HG03066 (cell line): ENCODE data around the gene TTBK1.
"Not testable (repeated sequence)": the region's sequence is repeated elsewhere in the genome, so short reads cannot be mapped to it uniquely, and the experiment has no call there.

ENCODE experiments used
- ATAC-seq: cut with Tn5 transposase; IDR thresholded peaks from one replicate; pipeline ENCODE4 v1.9.1; 2021; ENCODE audit warnings: low read depth; ENCODE audit not compliant: unreplicated experiment

The TTBK1 gene

DNA sequence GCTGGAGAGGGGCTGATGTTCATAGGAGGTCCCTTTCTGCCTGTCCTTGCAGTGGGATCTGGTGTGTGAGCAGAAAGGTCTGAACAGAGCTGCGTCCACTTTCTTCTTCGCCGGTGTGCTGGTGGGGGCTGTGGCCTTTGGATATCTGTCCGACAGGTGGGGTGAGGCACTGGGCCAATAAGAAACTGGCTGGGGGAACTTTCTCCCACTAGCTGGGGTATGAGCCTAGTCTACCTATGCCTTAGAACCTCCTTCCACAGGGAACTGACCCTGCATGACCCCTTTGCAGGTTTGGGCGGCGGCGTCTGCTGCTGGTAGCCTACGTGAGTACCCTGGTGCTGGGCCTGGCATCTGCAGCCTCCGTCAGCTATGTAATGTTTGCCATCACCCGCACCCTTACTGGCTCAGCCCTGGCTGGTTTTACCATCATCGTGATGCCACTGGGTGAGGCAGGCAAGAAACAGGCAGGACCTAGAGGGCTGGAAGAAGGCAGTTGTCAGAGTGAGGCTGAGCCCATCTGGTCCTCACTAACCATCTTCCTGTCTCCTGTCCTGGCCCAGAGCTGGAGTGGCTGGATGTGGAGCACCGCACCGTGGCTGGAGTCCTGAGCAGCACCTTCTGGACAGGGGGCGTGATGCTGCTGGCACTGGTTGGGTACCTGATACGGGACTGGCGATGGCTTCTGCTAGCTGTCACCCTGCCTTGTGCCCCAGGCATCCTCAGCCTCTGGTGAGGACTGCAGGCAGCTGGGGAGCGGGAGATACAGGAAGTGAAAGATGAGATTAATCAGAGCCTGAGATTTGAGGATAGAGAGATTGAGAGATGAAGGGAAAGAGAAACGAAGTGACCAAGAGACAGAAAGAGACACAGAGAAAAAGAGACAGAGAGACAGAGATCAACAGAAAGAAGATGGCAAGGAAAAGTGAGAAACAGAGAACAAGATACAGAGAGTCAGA lies 56.3 kb downstream of the TTBK1 start:
- no peak for ATAC-seq

DNA sequence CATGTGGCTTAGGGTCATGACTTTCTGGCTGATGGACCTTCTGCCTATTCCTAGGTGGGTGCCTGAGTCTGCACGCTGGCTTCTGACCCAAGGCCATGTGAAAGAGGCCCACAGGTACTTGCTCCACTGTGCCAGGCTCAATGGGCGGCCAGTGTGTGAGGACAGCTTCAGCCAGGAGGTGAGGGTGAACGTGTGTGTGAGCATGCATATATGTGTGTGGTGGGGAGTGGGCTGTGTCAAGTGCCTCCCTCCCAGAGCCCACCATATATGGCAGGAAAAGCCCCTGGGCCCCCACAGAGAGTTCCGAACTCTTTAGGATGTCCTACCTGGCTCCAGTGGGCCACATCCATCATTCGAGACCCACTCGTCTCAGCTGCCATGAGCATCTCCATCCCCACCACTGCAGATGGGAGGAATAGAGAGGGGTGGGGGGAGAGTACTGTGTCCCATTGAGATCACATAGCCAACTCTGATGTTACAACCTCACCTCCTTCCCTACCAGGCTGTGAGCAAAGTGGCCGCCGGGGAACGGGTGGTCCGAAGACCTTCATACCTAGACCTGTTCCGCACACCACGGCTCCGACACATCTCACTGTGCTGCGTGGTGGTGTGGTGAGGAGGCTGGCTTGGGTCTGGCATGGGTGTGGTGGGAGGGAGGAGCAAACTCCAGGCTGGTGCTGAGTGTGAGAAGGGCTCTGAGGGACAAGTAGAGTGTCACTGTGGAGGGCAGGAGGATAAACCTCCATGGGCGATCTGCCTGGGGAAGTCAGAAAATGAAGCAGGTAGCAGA lies 58.0 kb downstream of the TTBK1 start:
- ATAC-seq: no peak

DNA sequence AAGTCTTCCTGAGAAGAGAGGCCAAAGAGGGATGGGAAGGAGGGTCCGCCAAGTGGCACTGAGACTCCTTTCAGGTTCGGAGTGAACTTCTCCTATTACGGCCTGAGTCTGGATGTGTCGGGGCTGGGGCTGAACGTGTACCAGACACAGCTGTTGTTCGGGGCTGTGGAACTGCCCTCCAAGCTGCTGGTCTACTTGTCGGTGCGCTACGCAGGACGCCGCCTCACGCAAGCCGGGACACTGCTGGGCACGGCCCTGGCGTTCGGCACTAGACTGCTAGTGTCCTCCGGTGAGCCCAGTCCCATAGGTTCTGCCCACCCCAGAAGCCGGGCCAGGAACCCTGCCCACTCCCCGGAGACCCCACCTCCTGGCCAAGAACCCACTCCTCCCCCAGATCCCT lies 58.8 kb downstream of the TTBK1 start:
- ATAC-seq: no peak

DNA sequence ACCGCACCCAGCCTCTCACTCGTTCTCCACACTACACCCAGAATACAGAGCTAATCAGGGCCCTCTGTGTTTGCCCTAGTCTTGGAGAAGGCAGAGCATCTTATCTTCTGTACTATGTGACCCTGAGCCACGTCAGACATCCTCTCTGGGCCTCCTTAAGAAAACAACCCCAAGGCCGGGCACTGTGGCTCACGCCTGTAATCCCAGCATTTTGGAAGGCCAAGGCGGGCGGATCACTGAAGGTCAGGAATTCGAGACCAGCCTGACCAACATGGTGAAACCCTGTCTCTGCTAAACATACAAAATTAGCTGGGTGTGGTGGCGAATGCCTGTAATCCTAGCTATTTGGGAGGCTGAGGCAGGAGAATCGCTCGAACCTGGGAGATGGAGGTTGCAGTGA lies 59.7 kb downstream of the TTBK1 start:
- not testable (repeated sequence) for ATAC-seq

DNA sequence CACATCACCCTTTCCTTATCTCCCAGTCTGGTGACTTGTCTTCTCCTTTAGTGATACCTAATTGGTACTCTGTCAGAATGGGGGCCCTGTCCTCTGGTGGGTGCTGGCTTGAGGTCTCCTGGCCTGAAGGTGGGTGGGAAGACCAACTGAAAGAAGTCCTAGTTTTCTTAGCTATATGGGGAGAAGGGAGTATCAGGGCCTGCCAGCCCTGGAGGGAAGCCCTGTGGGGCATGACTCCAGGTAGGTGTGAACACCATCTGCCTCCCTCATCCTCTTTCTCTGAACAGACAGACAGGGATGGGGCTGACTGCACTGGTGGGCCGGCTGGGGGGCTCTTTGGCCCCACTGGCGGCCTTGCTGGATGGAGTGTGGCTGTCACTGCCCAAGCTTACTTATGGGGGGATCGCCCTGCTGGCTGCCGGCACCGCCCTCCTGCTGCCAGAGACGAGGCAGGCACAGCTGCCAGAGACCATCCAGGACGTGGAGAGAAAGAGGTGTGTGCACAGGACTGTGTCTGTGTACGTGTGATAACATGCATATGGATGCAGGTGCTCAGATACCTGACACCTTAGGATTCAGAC lies 60.6 kb downstream of the TTBK1 start:
- ATAC-seq: no peak

DNA sequence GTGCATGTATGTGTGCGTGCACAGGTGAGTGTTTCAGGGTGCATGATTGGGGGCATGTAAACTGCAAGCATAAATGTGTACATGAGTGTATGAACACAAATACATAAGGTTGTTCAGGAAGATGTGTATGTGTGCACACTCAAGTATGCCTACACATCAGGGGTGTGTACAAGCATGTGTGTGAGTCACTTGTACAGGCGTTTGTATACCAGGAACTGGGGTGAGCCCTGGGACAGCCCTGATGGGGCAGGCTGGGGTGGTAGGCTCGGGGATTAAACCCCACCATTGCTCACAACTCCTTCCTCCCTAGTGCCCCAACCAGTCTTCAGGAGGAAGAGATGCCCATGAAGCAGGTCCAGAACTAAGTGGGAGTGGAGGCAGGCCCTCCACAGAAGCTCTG lies 61.1 kb downstream of the TTBK1 start:
- no peak for ATAC-seq

DNA sequence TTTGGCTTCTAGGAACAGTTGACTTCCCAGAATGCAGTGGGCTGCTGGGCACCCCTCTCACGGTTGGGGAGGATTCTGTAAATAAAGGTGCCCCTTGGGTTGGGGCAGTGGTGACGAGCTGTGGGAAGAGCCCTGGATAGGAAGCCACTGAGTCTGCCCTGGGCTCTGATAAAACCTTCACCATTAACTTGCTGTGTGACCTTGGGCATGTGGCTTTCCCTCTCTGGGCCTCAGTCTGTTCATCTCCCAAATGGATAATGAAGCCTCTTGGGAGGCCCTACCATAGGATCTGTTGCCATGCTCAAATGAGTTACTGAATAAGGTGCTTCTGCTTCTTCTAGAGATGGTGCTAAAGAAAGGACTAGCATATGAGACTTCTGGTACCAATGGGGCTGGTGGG lies 61.6 kb downstream of the TTBK1 start:
- ATAC-seq: no peak

DNA sequence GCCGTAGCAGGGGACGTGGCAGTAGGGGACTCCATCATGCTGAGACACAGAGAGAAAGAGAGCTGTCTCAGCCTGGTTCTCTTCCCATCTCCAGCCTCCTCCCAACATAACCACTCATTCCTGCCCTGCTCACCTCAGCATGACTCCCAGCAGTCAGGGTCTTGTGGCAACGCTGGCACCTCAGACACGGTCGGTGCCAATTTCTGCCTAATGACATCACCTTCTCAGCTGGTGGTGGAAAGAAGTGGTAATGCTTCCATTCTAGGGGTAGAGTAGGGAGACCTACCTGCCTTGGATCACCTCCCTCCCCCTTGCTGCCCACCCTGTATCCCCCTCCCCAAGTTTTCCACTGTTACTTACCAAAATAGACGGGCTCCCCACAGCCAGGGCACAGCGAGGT lies 62.8 kb downstream of the TTBK1 start:
- no peak for ATAC-seq

DNA sequence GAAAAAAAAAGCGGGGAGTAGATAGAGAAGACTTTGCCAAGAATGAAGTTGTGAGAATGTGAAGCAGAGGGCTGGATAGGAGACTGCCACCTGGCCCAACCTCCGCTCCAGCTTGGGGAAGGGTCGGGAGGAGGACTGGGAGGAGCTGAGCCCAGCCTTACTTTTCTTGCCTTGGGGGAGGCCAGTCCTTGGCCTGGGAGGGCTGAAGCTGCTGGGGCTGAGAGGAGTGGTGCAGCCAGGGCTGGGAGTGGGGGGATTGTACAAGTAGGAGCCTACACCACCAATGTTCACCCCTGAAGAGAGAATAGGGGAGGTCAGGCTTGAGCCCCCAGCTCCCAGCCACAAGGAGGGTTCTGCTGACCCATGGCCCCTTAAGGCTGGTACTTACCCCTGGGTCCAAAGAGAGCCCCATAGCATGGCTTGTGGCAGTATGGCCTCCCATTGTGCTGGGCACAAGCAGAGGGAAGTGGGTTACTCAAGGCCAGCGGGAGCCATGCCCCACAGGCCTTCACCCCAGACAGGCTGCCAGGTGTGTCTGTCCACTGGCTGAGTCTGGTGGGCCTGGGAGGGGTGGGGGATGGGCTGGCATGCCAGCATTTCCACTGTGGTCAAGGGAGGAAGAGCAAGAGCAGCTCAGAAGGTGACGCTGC lies 64.3 kb downstream of the TTBK1 start:
- ATAC-seq: no peak

DNA sequence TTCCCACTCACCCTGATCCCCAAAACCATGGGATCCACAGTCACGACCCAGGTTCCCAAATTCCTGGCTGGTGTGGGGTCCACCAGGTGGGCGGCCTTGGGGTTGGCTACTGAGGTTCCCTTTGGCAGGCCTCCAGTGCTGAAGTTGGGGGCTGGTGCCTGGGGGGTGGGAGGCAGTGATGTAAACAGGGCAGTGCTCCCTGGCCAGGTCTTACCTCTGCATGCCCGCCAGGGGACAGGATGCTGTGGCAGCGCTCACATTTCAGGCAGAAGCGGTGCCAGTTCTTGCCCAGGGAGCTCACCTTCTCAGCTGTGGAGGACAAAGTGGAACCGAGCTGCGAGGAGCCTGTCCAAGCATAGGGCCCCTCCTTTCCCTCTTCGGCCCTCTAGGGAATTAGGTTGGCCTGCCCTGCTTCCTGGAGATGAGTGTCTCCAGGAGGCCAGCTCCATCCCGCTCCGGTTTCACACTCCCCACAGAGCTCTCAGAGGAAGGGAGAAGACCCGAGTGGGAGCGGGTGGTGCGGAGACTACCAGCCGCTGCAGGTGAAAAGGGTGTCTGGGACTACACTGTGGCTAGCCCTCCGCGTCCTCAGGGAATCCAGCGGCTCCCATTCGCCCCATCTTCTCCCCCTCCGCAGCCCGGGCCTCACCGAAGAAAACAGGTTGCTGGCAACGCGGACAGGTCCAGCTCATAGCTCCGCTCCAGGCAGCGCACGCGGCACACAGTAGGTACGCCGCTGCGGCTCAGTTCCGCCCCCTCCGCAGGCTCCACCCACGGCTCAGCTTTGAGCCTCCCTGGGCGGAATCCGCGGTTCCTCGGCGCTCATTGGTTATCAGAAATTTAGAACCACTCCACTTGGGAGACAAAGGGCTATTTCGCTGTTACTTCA lies 65.1 kb downstream of the TTBK1 start, which contains the start of gene CRIP3:
Gene CRIP3, minus strand, starts transcription at position 726 of the 889 bp plus-strand sequence. Its CDS starts 34 bp downstream, at position 692.
- no peak for ATAC-seq

DNA sequence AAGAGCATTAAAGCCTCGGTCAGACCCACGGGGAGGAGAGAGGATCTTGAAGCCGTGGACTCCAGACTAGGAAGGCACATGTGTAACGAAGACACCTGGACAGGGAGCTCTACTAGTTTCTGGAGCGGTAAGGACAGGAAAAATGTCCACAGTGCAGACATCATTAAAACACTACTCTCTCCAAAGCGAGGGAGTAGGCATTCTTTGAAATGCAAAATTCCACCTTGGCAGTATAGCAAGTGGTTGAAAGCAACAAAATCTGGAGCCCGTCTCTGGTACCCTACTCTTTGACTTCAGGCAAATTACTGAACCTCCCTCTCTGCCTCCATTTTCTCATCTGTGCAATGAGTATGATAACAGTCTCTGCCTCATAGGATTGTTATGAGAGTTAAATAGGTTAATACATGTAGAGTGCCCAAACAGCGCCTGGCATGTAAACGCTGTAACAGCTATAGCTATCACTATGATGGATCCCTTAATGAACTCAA lies 65.8 kb downstream of the TTBK1 start:
- ATAC-seq: no peak

DNA sequence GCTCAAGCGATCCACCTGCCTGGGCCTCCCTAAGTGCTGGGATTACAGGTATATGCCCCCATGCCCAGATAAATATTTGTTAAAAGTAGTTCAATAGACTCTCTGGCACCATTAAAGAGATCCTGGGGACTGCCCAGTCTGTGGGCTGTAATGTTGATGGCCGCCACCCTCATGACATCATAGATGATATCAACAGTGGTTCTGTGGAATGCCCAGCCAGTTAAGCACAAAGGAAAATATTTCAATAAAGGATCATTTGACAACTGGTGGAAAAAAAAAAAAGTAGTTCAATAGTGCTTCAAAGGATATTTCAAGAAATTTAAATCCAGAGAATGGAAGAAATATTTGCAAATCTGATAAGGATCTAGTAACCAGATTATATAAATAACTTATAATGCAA lies 66.9 kb downstream of the TTBK1 start:
- no peak for ATAC-seq

DNA sequence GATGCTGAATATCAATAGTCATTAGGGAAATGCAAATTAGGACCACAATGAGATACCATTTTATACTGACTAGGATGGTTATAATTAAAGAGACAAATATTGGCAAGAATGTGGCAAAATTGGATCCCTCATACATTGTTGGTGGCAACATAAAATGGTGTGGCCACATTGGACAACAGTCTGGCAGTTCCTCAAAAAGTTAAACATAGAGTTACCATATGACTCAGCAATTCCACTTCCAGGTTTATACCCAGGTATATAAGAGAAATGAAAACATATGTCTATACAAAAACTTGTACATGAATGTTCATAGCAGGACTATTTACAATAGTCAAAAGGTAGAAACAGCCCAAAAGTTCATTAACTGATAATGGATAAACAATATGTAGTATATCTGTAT lies 67.3 kb downstream of the TTBK1 start:
- ATAC-seq: no peak

DNA sequence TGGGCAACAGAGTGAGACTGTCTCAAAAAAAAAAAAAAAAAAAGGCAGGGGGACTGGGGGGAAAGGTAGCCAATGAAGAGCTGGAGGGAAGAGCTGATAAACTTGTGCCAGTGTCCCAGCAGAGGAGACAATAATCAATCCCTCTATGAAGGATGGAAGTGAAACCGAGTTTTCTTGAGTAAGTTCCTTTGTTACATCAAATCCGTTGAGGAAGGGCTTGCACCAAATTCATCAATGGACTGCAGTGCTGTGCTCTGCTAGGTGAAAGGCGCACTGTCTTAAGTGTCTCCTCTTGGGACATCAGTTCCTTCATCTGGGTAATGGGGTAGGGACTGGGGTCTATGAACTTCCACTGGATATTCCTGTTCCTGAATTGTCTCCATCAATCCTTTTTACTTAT lies 68.4 kb downstream of the TTBK1 start:
- ATAC-seq: no peak

DNA sequence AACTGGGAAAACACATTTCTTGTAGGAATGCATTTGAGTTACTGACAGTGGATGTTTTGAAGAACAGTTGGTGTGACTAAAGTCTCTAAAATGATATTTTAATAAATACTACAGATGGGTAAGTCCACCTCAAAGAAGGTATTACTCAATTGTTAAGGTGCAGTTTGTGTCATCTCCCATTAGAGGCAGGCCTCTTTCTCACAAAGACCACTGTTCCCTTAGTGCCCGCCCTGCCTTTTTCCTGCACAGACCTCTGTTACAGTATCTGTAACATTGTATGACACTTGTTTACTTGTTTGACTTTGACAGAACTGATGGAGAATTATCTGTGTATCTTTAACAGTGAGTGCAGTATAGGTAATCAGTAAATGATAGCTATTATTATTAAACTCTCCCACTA lies 70.5 kb downstream of the TTBK1 start:
- ATAC-seq: no peak

DNA sequence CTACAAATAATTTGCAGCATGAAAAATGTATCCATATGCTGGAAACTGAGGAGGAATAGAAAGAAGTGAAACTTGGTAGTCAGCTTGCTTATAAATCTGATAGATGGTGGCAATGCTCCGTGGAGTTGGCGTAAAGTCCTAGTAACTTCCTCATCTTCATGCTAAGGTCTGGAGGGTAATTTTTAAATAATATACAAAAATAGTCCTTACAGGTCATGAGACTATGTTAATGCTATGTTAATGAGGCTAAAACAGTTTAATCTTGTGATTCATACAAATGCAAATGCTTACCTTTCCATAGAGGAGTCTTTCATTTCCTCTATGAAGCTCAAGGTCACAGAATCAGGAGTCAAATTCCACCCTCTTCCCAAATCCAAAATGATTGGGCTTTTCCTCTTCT lies 74.7 kb downstream of the TTBK1 start:
- ATAC-seq: no peak

DNA sequence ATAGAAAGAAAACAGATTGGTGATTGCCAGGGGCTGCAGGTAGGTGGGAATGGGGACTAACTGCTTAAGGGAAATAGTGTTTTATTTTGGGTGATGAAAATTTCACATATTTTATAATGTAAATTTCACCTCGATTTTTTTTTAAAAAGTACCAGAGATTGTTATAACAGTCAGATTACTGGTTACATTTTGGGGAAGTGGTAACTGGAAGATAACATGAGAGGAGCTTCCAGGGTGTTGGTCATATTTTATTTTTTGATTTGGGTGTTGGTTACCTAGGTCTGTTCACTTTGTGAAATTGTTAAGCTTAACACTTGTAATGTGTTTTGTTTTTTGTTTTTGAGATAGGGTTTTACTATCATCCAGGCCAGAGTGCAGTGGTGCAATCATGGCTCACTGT lies 82.6 kb downstream of the TTBK1 start:
- no peak for ATAC-seq

DNA sequence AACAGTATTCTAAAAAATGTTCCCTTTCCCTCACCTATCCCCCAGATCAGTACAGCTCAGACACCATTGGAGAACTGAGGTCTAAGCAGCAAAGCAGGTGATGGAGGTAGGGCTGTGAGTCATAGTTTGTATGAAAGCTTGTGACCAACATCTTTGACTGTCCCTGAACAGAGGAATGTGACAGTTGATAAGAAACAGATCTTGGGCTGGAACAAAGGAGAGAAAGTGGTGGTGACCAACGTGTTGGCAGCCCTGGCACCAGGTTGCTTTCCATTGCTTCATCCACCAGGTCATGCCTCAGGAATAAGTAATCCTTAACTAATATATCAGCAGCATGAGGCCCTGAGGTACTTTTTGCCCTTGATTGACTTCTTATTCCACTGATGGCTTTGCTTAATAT lies 85.2 kb downstream of the TTBK1 start:
- no peak for ATAC-seq

DNA sequence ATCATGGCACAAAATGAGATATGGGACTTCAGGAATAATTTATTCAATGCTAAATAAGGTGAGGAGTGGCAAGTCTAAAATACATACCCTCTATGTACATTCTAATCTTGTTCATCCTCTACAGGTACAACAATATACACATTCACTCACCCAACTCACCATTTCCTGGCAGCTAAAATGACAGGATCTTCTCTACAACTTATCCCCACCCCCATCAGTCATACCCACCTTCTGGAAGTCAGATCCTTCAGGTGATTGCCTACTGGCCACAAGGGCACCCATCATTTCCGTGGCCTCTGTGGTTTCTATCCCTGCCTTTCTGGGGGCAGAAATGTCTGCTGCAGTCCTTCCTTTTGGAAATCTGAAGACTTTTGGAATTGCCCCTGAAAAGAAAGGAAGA lies 88.2 kb downstream of the TTBK1 start:
- no peak for ATAC-seq

DNA sequence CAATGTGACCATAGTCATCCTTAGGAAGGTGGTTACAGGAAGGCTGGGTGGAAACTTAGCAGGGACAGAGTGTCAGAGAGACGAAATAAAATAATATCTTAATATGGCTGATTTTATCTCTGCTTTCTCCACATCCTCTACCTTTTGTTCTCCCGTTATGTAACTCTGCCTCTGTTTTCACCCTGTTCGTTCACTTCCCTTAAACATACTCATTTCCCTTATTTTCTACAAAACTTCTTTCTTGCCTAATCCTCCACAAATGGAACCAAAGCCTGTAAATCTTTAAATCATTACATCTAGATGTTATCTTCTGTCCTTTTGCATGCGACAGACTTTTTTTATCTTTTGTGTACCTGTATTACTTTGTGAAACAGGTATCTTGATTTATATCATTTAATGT lies 88.6 kb downstream of the TTBK1 start:
- no peak for ATAC-seq
